Cardiac muscle cell (in vitro differentiated cells and primary cell): ENCODE measurements around the gene KCTD16. TPM values are rescaled to one million over a fixed set of nuclear protein-coding genes. Genes with fewer than 3 reads are reported as not detected.
A peak's percentile ranks its signal among the peaks of the same experiment; 100 is the strongest.

Experiments
- DNase-seq, 2 donors: peaks; one replicate each; pipeline versions ENCODE4 v3.0.0 to v3.0.0-alpha.2; 2010 to 2017; ENCODE audit warnings: low read depth in 1 of 2, low spot score in 1 of 2
- H3K27ac ChIP-seq: fragments of 200-600 bp; sonication (generic); 2 replicates; pipeline ENCODE4 v1.5.1; 2016
- H3K27me3 ChIP-seq: fragments of 200-600 bp; sonication (generic); 2 replicates; pipeline ENCODE4 v1.6.0; 2016; ENCODE audit warnings: control low read depth
- H3K36me3 ChIP-seq: fragments of 200-600 bp; sonication (generic); 2 replicates; pipeline ENCODE4 v1.5.1; 2016; ENCODE audit warnings: control low read depth
- H3K4me1 ChIP-seq: fragments of 200-600 bp; sonication (generic); 2 replicates; pipeline ENCODE4 v1.8.1; 2017; ENCODE audit warnings: low read depth, mild to moderate bottlenecking, mixed run types
- H3K4me3 ChIP-seq: fragments of 200-600 bp; sonication (generic); 2 replicates; pipeline ENCODE4 v1.5.1; 2016; ENCODE audit warnings: mild to moderate bottlenecking
- H3K9me3 ChIP-seq: fragments of 200-600 bp; sonication (generic); 2 replicates; pipeline ENCODE4 v1.5.1; 2017; ENCODE audit warnings: low read depth, mild to moderate bottlenecking, control low read depth
- CTCF ChIP-seq: IDR thresholded peaks from 2 replicates; pipeline ENCODE4 v1.5.1; 2012; ENCODE audit warnings: low read depth, mild to moderate bottlenecking, low read length
- polyA plus RNA-seq: library from polyadenylated mRNA; unstranded; fragments of >200 nt; fragmentation: Nextera tagmentation; extraction: Ambion mirVana; gene quantifications from 2 replicates; pipeline ENCODE4 v1.2.1, GENCODE V29; 2016
- total RNA-seq: library from RNA; depleted of rRNA; stranded (reverse); fragments of >200 nt; gene quantifications from 2 replicates; pipeline ENCODE4 v1.2.3, GENCODE V29; 2016

Gene KCTD16
- total and polyA plus RNA-seq, 2 experiments from 2014 or later, result 0.13 to 0.66 TPM

- Histone ChIP-seq H3K4me1 (no peaks in the 10 kb centered on the region), H3K36me3 (peaks cover 64% of the 10 kb centered on the region), H3K27me3 (no peaks in the 10 kb centered on the region), H3K4me3 (no peak overlapping the region), H3K27ac (no peak overlapping the region), H3K9me3 (no peaks in the 10 kb centered on the region)
- no peak for DNase-seq
- no peak for TF ChIP-seq CTCF
These were observed 8.0 kb upstream of the KCTD16 start for GRCh38 chr5:144162686-144163085.

- Histone ChIP-seq H3K27me3 (no peaks in the 10 kb centered on the region), H3K36me3 (peaks cover 48% of the 10 kb centered on the region), H3K4me3 (no peak overlapping the region), H3K9me3 (no peaks in the 10 kb centered on the region), H3K4me1 (peaks cover 9% of the 10 kb centered on the region), H3K27ac (no peak overlapping the region)
- TF ChIP-seq CTCF, result no peak
- no peak for DNase-seq
These were observed 4.0 kb upstream of the KCTD16 start for GRCh38 chr5:144166696-144167095.

GRCh38 chr5:144167998-144168397 lies 2.7 kb upstream of the KCTD16 start:
- Histone ChIP-seq H3K27me3 (no peaks in the 10 kb centered on the region), H3K36me3 (peaks cover 37% of the 10 kb centered on the region), H3K4me3 (no peak overlapping the region), H3K4me1 (peaks cover 9% of the 10 kb centered on the region), H3K9me3 (no peaks in the 10 kb centered on the region), H3K27ac (no peak overlapping the region)
- no peak for DNase-seq
- no peak for TF ChIP-seq CTCF

GRCh38 chr5:144169904-144170275 lies 783 bp upstream of the KCTD16 start:
- no peak for DNase-seq
- no peaks in the 10 kb centered on the region for H3K9me3 ChIP-seq
- no peak for TF ChIP-seq CTCF
- peaks cover 18% of the 10 kb centered on the region for H3K36me3 ChIP-seq
- peaks cover 9% of the 10 kb centered on the region for H3K4me1 ChIP-seq
- peaks cover 15% of the 10 kb centered on the region for H3K27me3 ChIP-seq
- peak overlapping the region; percentile 80 for H3K4me3 ChIP-seq
- peak overlapping the region; percentile 77 for H3K27ac ChIP-seq

GRCh38 chr5:144173766-144174165 lies 3.1 kb downstream of the KCTD16 start:
- no peaks in the 10 kb centered on the region for H3K9me3 ChIP-seq
- peaks cover 8% of the 10 kb centered on the region for H3K4me1 ChIP-seq
- H3K4me3 ChIP-seq, result no peak overlapping the region
- TF ChIP-seq CTCF, result no peak
- H3K36me3 ChIP-seq, result no peaks in the 10 kb centered on the region
- no peak for DNase-seq
- peaks cover 15% of the 10 kb centered on the region for H3K27me3 ChIP-seq
- H3K27ac ChIP-seq, result no peak overlapping the region

GRCh38 chr5:144177548-144177947 lies 6.9 kb downstream of the KCTD16 start:
- Histone ChIP-seq H3K4me3 (no peak overlapping the region), H3K27me3 (peaks cover 15% of the 10 kb centered on the region), H3K27ac (no peak overlapping the region), H3K36me3 (no peaks in the 10 kb centered on the region), H3K4me1 (no peaks in the 10 kb centered on the region), H3K9me3 (no peaks in the 10 kb centered on the region)
- no peak for DNase-seq
- TF ChIP-seq CTCF, result no peak
